GM21529 (cell line): Measurements from ENCODE around the gene TMBIM1.

Experiments
- ATAC-seq: cut with Tn5 transposase; IDR thresholded peaks from one replicate; pipeline ENCODE4 v1.9.1; 2021; ENCODE audit not compliant: unreplicated experiment

TMBIM1 gene, protein sequence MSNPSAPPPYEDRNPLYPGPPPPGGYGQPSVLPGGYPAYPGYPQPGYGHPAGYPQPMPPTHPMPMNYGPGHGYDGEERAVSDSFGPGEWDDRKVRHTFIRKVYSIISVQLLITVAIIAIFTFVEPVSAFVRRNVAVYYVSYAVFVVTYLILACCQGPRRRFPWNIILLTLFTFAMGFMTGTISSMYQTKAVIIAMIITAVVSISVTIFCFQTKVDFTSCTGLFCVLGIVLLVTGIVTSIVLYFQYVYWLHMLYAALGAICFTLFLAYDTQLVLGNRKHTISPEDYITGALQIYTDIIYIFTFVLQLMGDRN

DNA sequence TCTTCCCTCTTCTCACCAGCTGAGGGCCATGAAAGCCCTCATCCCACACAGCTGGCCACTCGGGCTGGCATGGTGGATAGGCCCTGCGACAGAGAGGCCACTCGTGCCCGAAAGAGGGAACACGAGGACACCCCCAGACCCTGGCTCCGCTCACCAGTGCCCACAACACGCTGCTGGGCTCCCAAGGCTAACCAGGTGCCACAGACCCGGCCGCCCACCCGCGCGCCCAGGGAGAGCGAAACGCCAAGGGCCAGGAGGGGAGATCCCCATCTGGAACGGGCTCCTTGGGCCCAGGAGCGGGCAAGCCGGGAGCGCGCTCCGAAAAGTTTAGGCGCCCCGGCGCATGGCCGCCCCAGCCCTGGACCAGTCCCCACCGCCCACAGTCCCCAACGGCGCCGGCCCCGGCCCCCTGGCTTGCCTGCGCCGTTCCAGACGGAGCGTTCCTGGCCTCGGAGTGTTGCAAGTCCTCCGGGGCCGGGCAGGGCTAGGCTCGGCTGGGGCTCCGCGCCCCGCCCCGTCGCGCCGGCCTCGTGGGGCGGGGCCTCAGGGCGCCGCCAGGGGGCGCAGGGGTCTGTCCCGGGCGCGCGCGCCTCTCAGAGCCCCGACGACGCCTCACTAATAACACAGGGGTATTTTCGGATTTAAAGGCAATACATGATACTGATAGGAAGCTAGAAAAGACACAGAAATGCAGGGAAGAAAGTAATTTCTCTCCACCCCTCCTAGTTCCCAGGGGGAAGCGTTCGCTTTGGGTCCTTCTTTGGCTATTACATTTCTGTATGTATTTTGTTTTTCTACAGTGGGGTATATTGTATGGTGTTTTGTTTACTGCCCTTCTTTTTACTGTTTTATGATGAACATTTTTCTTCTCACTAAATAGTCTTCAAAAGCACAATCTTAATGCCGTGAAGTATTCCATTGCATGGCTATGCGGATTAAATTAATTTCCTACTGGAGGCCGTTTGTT lies at the start of gene TMBIM1:
TSS of gene TMBIM1 (minus strand) at position 456 of the 967 bp plus-strand sequence. CDS start 10,362 bp downstream, outside the sequence.
- ATAC-seq, result peak; percentile 71

GRCh38 chr2:218341381-218341780 lies 49.1 kb upstream of the TMBIM1 start:
- ATAC-seq, result no peak

DNA sequence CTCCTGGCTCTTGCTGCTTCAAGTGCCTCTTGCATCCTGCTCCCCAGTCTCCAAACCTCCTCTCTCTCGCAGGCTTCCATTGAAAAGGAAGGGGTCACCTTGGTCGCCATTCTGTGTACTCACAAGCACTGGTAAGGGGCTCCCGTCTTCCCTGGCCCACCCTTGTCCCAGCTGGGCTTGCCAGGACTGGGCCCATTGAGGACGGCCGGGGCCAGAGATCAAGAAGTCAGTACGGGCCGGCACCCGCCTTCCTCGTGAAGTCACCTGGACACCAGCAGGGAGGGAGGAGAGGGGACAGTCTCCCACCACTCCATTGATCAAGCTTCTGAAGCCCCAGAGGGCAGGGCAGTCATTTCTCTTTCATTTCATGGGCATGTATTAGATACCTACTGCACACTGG lies 48.4 kb upstream of the TMBIM1 start:
- no peak for ATAC-seq

GRCh38 chr2:218334531-218334930 lies 42.2 kb upstream of the TMBIM1 start:
- no peak for ATAC-seq

DNA sequence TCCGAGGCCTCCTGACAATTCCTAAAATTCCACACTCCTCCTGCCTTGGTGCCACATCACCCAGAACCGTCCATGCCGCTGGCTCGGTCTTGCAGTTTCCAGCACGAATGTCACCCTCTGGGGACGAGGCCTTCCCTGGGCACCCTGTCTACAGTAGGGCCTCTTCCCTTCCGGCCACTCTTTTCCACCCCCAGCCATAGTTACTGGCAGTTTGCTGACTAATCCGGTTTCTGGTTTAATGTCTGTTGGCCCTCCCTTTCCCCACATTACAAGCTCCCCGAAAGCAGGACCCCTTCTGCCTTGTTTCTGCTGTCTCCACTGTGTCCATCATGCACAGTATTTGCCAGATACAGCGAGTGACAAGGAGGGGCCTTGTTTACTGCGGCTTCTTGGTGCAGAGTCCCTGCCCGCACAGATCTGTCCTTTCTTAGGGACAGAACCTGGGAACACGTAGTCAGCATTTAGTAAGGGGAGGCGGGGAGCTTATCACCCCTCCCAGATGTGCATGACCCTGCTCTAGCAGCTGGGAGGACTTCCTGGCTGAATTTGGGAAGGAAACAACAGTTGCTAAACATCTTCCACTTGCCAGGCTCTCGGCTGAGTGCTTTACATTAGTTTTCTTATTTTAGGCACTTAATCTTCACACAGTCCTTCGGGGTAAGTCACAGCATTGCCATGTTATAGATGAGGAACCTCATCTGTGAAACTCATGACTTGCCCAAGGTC lies 40.8 kb upstream of the TMBIM1 start:
- ATAC-seq, result no peak

DNA sequence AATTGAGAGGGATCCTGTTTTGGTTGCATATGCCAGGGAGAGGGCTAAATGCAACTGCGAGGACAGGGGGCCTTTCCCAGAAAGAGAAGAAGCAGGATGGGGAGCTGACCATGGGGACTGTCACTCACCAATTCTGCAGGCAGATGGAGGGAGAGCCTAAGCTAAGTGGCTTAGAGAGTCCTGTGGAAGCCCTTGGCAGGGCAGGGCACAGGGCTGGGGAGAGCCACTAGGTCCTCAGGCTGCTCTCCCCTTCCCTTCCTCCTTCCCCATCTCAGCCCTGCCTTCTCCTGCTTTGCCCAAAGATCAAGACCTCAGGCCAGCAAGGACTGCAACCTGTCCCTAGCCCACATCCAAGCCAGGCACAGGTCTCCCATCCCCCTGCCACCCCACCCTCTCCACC lies 40.0 kb upstream of the TMBIM1 start:
- ATAC-seq, result no peak

GRCh38 chr2:218331745-218332144 lies 39.4 kb upstream of the TMBIM1 start:
- no peak for ATAC-seq

DNA sequence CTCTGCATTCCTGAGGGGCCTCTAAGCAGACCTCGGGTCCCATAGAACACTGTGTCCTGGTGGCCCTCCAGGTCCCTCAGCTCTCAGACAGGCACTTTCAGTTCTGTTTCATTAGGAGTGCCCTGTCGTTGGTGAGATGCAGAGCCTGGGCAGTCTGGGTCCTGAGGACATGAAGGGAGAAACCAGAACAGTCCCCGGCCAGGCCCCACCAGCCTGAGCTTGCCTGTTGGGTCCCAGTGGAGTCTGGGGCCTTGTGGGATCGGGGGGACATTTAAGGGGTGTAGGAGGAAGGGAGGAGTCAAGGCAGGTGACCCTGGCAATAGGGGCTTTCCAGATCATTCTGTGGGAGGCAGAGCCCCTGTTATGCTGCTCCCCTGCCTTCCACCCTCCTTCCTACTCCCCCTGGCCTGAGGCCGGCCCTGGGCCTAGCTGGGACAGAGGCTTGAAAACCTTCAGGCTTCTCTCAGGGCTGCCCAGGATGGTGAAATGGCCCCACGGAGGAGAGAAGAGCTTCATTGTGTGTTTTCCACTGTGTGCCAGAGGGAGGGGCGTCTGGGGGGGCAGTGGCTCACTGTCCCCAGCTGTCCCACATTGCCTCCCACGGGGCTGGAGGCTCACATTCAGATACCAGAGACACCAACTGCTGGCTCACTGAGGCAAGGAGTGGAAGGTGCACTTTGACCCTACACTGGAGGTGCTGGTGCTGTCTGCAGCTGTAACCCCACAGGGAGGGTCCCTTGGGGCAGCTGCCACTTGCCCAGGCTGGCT lies 37.7 kb upstream of the TMBIM1 start:
- peak; percentile 52 for ATAC-seq

DNA sequence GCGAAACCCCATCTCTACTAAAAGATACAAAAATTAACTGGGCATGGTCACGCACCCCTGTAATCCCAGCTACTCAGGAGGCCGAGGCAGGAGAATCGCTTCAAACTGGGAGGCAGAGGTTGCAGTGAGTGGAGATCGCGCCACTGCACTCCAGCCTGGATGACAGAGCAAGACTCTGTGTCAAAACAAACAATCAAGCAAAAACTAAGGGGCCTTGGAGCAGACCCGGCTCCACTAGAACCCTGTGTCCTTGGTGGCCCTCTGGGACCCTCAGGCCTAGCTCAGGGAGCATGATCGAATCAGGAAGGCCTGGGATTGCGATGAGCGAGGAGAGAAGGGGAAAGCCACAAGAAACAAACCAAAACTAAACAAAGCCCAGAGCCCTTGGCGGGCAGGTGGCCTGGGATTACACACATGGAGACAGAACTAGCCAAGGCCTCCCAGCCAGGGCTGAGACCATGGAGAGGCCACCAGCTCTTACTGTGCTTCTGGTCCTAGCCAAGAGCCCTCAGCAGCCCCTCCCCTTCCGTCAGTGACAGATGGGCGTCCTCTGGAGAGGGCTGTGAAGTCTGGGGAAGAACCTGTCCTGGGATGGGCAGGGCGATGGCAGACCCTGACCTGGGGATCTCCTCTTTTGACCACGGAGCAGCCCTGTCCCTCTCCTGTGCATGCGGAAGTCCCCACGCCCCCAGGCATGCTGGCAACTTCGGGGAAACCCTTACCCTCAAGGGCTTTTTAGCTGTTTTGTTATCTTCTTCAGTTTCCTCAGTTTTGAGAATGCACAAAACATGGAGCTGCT lies 36.9 kb upstream of the TMBIM1 start:
- peak; percentile 47 for ATAC-seq

GRCh38 chr2:218328294-218328693 lies 36.0 kb upstream of the TMBIM1 start:
- ATAC-seq, result no peak

DNA sequence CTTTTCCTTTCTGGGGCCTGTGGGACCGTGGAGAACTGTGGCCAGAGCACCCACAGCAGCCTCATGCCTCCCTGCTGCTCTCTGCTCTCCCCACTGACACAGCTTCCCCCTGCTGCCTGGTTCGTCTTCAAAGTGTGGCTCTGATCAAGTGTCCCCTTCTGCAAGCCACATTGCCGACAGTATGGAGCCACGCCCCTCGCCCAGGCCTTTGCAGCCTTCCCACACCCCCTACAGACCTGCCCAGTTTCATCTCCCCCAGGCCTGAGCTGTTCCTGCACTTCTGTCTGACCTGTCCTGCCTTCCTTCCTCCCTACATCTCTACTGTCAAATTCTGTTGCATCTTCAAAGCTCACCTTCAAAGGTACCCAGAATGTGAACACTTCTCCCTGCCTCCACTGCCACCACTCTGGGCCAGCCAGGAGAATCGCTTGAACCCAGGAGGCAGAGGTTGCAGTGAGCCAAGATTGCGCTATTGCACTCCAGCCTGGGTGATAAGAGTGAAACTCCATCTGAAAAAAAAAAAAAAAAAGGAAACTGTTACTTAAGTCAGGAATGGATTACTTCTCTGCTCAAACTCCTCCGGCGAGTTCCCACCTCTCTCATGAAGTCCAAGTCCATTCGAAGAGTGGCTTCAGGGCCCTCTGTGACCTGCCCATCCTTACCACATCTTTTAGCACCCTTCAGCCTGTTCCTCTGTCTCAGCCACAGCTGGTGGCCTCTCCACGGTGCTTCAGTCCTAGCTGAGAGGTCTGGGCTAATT lies 35.3 kb upstream of the TMBIM1 start:
- ATAC-seq, result no peak

DNA sequence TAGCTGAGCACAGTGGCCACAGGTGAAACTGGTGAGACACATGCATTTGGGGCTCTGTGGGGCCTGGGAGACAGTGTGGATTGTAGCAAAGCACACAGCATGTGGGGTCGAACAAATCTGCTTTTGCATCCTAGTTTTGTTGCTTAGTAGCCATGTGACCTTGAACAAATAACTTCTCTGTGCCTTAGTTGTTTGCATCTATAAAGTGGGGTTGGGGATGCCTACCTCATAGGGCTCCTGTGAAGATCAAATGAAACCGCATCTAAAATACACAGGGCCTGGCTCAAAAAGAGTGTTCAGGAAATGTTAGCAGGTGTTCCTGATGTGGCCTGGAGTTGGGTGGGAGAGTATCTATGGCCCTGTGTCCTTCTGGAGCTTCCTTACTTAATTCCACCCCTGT lies 34.0 kb upstream of the TMBIM1 start:
- ATAC-seq, result no peak

- ATAC-seq, result no peak
Measured at GRCh38 chr2:218325566-218326160, 33.4 kb upstream of the TMBIM1 start.

DNA sequence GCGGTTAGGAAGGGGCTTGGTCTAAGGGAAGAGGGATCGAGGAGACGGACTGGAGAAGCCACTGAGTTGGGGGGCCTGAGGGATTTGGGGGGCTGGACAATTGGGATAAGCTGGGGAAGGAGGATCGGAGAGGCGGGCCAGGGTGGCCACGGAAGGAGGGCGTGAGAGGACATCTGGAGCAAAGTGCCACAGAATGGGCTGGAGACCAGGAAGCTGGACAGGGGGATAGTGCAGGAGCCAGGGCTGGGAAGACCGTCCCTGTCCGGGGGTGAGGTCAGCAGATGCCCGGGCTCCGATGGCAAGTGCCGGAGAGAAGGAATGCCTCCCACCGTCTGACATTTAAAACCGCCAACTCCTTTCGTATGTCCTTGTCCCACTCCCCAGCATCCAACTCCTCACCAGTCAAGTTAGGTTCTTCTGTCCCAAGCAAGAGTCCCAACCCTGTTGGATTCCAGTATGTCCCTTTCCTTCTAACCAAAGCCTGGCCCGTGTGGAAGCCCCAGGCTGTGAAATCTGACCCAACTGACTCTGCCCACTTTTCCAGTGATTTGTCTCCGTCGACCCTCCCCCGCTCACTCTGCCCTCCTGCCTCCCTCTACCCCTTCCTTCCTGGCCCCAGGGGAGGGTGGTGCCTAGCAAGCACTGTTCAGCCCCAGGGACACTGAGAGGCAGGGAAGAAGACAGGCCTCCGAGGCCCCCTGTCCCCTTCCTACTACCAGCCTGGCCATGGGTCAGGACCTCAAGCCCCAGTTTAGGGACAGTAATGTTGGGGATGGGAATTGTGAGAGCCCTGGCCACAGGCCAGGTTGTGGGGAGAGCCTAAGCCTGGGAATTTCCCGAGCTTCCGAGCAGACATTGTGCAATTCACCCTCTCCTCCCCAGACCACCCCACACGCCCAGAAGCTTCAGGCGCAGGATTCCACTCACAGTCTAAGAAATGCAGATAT lies 31.5 kb upstream of the TMBIM1 start:
- ATAC-seq, result no peak

DNA sequence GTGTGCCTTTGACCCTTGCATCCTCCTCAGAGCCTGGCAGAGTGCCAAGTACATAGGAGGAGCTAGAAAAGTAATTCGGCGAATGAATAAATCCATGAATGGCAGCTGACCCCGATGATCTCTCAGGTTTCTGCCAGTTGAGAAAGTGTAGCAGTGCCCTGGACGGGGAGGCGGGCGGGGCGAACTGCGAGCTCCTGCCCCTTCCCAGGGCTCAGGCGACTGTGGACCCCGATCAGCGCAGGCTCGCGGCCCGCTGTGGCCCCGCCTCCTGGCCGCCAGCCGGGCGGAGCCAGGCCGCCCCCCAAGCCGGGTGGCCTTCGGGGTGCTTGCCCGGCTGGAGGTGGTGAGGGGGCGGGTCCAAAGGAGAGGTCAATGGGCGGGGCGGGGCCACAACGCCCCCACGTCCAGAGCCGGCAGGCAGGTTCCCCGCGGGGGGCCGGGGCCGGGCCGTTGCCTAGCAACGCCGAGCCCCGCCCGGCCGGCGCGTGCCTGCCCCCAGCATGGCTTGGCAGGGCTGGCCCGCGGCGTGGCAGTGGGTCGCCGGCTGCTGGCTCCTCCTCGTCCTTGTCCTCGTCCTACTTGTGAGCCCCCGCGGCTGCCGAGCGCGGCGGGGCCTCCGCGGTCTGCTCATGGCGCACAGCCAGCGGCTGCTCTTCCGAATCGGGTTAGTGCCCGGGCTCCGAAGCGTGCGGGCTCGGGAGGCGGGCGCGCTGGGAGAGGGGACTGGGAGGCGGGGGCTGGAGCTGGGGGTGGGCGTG lies 30.6 kb upstream of the TMBIM1 start:
- ATAC-seq, result peak; percentile 70

GRCh38 chr2:218320704-218321336 lies 28.5 kb upstream of the TMBIM1 start:
- no peak for ATAC-seq
